Erythroblast (primary cell): ENCODE measurements around the gene ADAMTS7.

Experiments used
- GATA1 ChIP-seq: IDR thresholded peaks from 2 replicates; pipeline ENCODE4 v1.6.1; 2011; ENCODE audit warnings: low read depth, mild to moderate bottlenecking, control low read depth, low read length, moderate library complexity
- POLR2A ChIP-seq: IDR thresholded peaks from 2 replicates; pipeline ENCODE4 v1.6.1; 2011; ENCODE audit warnings: mild to moderate bottlenecking, low read length

DNA sequence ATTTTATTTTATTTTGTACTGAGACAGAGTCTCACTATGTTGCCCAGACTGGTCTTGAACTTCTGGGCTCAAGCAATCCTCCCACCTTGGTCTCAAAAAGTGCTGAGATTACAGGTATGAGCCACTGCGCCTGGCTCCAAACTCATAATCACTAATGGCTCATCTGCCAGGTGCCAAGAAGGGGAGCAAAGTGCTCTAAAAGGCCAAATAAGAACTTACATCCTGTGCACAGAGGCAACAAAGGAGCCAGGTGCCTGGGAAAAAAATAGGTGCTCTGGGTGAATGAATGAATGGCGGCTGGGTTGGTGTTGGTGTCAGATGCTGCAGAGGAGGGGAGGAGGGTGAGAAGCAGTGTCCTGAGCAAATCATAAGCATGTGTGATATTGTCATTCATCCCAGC is 25.9 kb upstream of the ADAMTS7 start:
- no peak for TF ChIP-seq POLR2A
- no peak for TF ChIP-seq GATA1
